SU-DHL-6 (cell line): ENCODE measurements around the gene CARD19.

ENCODE experiments used
- H2AFZ ChIP-seq: fragments of 200-600 bp; sonication (generic); 2 replicates; pipeline ENCODE4 v1.6.1; 2014; ENCODE audit warnings: low read depth, mild to moderate bottlenecking, moderate library complexity, mixed read lengths, antibody characterized with exemption, low read length; ENCODE audit not compliant: severe bottlenecking
- H3F3A ChIP-seq: fragments of 200-600 bp; shearing (Covaris generic); 2 replicates; pipeline ENCODE4 v1.6.0; 2016; ENCODE audit warnings: antibody characterized with exemption, mild to moderate bottlenecking; ENCODE audit not compliant: insufficient read depth
- H3K27ac ChIP-seq: fragments of 200-600 bp; sonication (generic); 2 replicates; pipeline ENCODE4 v1.5.1; 2016; ENCODE audit warnings: low read depth, mild to moderate bottlenecking, low read length, moderate library complexity, mixed read lengths
- H3K27me3 ChIP-seq: fragments of 200-600 bp; sonication (generic), shearing (Covaris generic); 2 replicates; pipeline ENCODE4 v1.6.0; 2014; ENCODE audit warnings: mild to moderate bottlenecking, low read length
- H3K36me3 ChIP-seq: fragments of 200-600 bp; sonication (generic); 2 replicates; pipeline ENCODE4 v1.6.1; 2014; ENCODE audit warnings: mild to moderate bottlenecking, low read length, mixed read lengths
- H3K4me2 ChIP-seq: fragments of 300-600, 200-600 bp; shearing (Covaris generic), sonication (generic); 2 replicates; pipeline ENCODE4 v1.6.0; 2014; ENCODE audit warnings: low read length, low read depth, mild to moderate bottlenecking; ENCODE audit not compliant: poor library complexity, severe bottlenecking
- H3K4me3 ChIP-seq: fragments of 200-600 bp; sonication (generic); 2 replicates; pipeline ENCODE4 v1.5.1; 2014; ENCODE audit warnings: antibody characterized with exemption, low read length, mild to moderate bottlenecking, mixed read lengths; ENCODE audit not compliant: insufficient read depth, poor library complexity, severe bottlenecking
- H3K79me2 ChIP-seq: fragments of 200-600 bp; sonication (generic); 2 replicates; pipeline ENCODE4 v1.6.1; 2014; ENCODE audit warnings: mild to moderate bottlenecking, low read length, moderate library complexity; ENCODE audit not compliant: insufficient read depth
- H3K9ac ChIP-seq: fragments of 200-600 bp; sonication (generic); 2 replicates; pipeline ENCODE4 v1.7.0; 2014; ENCODE audit warnings: mild to moderate bottlenecking, low read length
- H3K9me2 ChIP-seq: fragments of 200-600 bp; sonication (generic); replicated peaks from 2 replicates; pipeline ENCODE4 v1.6.1; 2014; ENCODE audit warnings: low read length; ENCODE audit not compliant: insufficient read depth
- H3K9me3 ChIP-seq: fragments of 200-600 bp; sonication (generic); 2 replicates; pipeline ENCODE4 v1.6.1; 2014; ENCODE audit warnings: low read length, mixed read lengths; ENCODE audit not compliant: insufficient read depth
- H4K20me1 ChIP-seq: fragments of 200-600 bp; sonication (generic); 2 replicates; pipeline ENCODE4 v1.6.1; 2014; ENCODE audit warnings: low read depth, mild to moderate bottlenecking, antibody characterized with exemption, low read length, moderate library complexity, mixed read lengths
- CTCF ChIP-seq: fragments of 200-600 bp; sonication (generic); IDR thresholded peaks from one replicate; pipeline ENCODE4 v1.5.1; 2017; ENCODE audit warnings: antibody characterized with exemption, mild to moderate bottlenecking, low read length, moderate library complexity; ENCODE audit not compliant: insufficient read depth, poor library complexity, severe bottlenecking
- EZH2phosphoT487 ChIP-seq: fragments of 200-600 bp; sonication (generic), shearing (Covaris generic); conservative IDR thresholded peaks from 2 replicates; pipeline ENCODE4 v1.6.1; 2018; ENCODE audit warnings: mild to moderate bottlenecking, antibody characterized with exemption, low read length, moderate library complexity, mixed read lengths

CARD19 gene

GRCh38 chr9:93128715-93129224 lies 32.8 kb downstream of the CARD19 start:
- H4K20me1 ChIP-seq: no peaks in the 10 kb centered on the region
- H3K27ac ChIP-seq: no peak overlapping the region

GRCh38 chr9:93129286-93129685 lies 33.3 kb downstream of the CARD19 start:
- no peak overlapping the region for H3K4me3 ChIP-seq
- no peaks in the 10 kb centered on the region for H4K20me1 ChIP-seq
- H3K9me3 ChIP-seq: no peaks in the 10 kb centered on the region
- H3K27me3 ChIP-seq: no peaks in the 10 kb centered on the region
- no peaks in the 10 kb centered on the region for H3K36me3 ChIP-seq
- no peak overlapping the region for H2AFZ ChIP-seq
- no peak overlapping the region for H3K27ac ChIP-seq
- TF ChIP-seq EZH2phosphoT487: no peak
- no peak for TF ChIP-seq CTCF
- H3K9ac ChIP-seq: no peak overlapping the region
- H3F3A ChIP-seq: no peaks in the 10 kb centered on the region
- H3K4me2 ChIP-seq: no peak overlapping the region
- no peaks in the 10 kb centered on the region for H3K9me2 ChIP-seq
- H3K79me2 ChIP-seq: no peaks in the 10 kb centered on the region

More at GRCh38 chr9:93128715-93129224, 32.8 kb downstream of the CARD19 start:
- Histone ChIP-seq H3F3A (no peaks in the 10 kb centered on the region), H3K79me2 (no peaks in the 10 kb centered on the region), H3K4me3 (no peak overlapping the region), H2AFZ (no peak overlapping the region), H3K9ac (no peak overlapping the region), H3K27me3 (no peaks in the 10 kb centered on the region), H3K9me2 (no peaks in the 10 kb centered on the region), H3K4me2 (no peak overlapping the region), H3K9me3 (no peaks in the 10 kb centered on the region), H3K36me3 (no peaks in the 10 kb centered on the region)
- TF ChIP-seq CTCF: no peak
- TF ChIP-seq EZH2phosphoT487: no peak

GRCh38 chr9:93129691-93130500 lies 33.9 kb downstream of the CARD19 start:
- no peaks in the 10 kb centered on the region for H3K79me2 ChIP-seq
- no peak overlapping the region for H2AFZ ChIP-seq
- no peak overlapping the region for H3K4me2 ChIP-seq
- no peak overlapping the region for H3K9ac ChIP-seq
- TF ChIP-seq EZH2phosphoT487 (no peak), CTCF (no peak)
- H3K9me3 ChIP-seq: no peaks in the 10 kb centered on the region
- no peaks in the 10 kb centered on the region for H4K20me1 ChIP-seq
- H3F3A ChIP-seq: no peaks in the 10 kb centered on the region
- H3K27ac ChIP-seq: no peak overlapping the region
- H3K36me3 ChIP-seq: no peaks in the 10 kb centered on the region
- no peaks in the 10 kb centered on the region for H3K9me2 ChIP-seq
- no peak overlapping the region for H3K4me3 ChIP-seq
- H3K27me3 ChIP-seq: no peaks in the 10 kb centered on the region
